GM11168 (cell line): ENCODE results near the gene WNK1.
"Not testable (repeated sequence)": the region's sequence is repeated elsewhere in the genome, so short reads cannot be mapped to it uniquely, and the experiment has no call there.

ENCODE experiments used
- in situ Hi-C: fragments of 300-500 bp; cut with MboI; formaldehyde crosslinking; loops from one replicate; pipeline ENCODE4 v1.12.0; 2022; ENCODE audit warnings: low sequenced_read_pairs; ENCODE audit not compliant: unreplicated experiment

WNK1 gene

GRCh38 chr12:739349-739748 is 13.0 kb upstream of the WNK1 start:
- in situ Hi-C loops = loop anchor here (5.0 kb wide), 1 partner anchor 47 kb away; no protein-coding TSS in a partner anchor

GRCh38 chr12:740921-741320 is 11.5 kb upstream of the WNK1 start:
- in situ Hi-C loops = no loop called here

GRCh38 chr12:749751-750270 is 2.6 kb upstream of the WNK1 start:
- in situ Hi-C loops = no loop called here

GRCh38 chr12:750366-751191 is 1.8 kb upstream of the WNK1 start:
- in situ Hi-C loops = no loop called here

- in situ Hi-C loops = no loop called here
Observed at GRCh38 chr12:751192-751998, 984 bp upstream of the WNK1 start.

- in situ Hi-C loops = no loop called here
Observed at GRCh38 chr12:752695-753610, 574 bp downstream of the WNK1 start.

GRCh38 chr12:753611-754472 is 1.5 kb downstream of the WNK1 start:
- in situ Hi-C loops = no loop called here

- in situ Hi-C loops = no loop called here
Observed at GRCh38 chr12:754473-754820, 2.1 kb downstream of the WNK1 start.

- in situ Hi-C loops = no loop called here
Observed at GRCh38 chr12:754851-755562, 2.6 kb downstream of the WNK1 start.

GRCh38 chr12:759628-760027 is 7.2 kb downstream of the WNK1 start:
- in situ Hi-C loops = no loop called here

GRCh38 chr12:761256-761655 is 8.9 kb downstream of the WNK1 start:
- in situ Hi-C loops = no loop called here

GRCh38 chr12:765840-766239 is 13.5 kb downstream of the WNK1 start:
- in situ Hi-C loops = no loop called here

GRCh38 chr12:768434-768833 is 16.1 kb downstream of the WNK1 start:
- in situ Hi-C loops = no loop called here

GRCh38 chr12:770479-770878 is 18.1 kb downstream of the WNK1 start:
- in situ Hi-C loops = loop anchor here (5.0 kb wide), 1 partner anchor 42 kb away; no protein-coding TSS in a partner anchor

GRCh38 chr12:772056-772697 is 19.8 kb downstream of the WNK1 start:
- in situ Hi-C loops = loop anchor here (5.0 kb wide), 1 partner anchor 40 kb away; no protein-coding TSS in a partner anchor

- in situ Hi-C loops = loop anchor here (5.0 kb wide), 1 partner anchor 38 kb away; no protein-coding TSS in a partner anchor
Observed at GRCh38 chr12:774051-774614, 21.8 kb downstream of the WNK1 start.

- in situ Hi-C loops = not testable (repeated sequence)
Observed at GRCh38 chr12:775973-776771, 23.8 kb downstream of the WNK1 start.
